NCI-H2081 (cell line): Measurements from ENCODE around the gene CEP83.
"Not testable (repeated sequence)": the region's sequence is repeated elsewhere in the genome, so short reads cannot be mapped to it uniquely, and the experiment has no call there.

Experiments used
- DNase-seq, 2 experiments: peaks; one replicate each; lab custom pipeline; 2025; lab: John Stamatoyannopoulos, UW

The CEP83 gene

GRCh38 chr12:94380507-94380906, 79.2 kb downstream of the CEP83 start:
- DNase-seq = no peak

GRCh38 chr12:94379479-94380113, 80.1 kb downstream of the CEP83 start:
- DNase-seq = no peak

GRCh38 chr12:94377599-94377998, 82.1 kb downstream of the CEP83 start:
- no peak for DNase-seq

GRCh38 chr12:94374124-94374523, 85.5 kb downstream of the CEP83 start:
- DNase-seq = no peak

- DNase-seq = no peak
Measured at GRCh38 chr12:94372461-94372860, 87.2 kb downstream of the CEP83 start.

- DNase-seq = no peak
Measured at GRCh38 chr12:94362653-94363052, 97.0 kb downstream of the CEP83 start.

- DNase-seq = no peak
Measured at GRCh38 chr12:94359761-94360160, 99.9 kb downstream of the CEP83 start.

GRCh38 chr12:94353130-94353529, 106.5 kb downstream of the CEP83 start:
- no peak for DNase-seq

- DNase-seq = no peak
Measured at GRCh38 chr12:94340573-94340972, 119.1 kb downstream of the CEP83 start.

- DNase-seq = no peak
Measured at GRCh38 chr12:94338006-94338794, 121.5 kb downstream of the CEP83 start.

- no peak for DNase-seq
Measured at GRCh38 chr12:94336211-94336925, 123.3 kb downstream of the CEP83 start.

- no peak for DNase-seq
Measured at GRCh38 chr12:94333396-94333795, 126.3 kb downstream of the CEP83 start.

- DNase-seq = no peak
Measured at GRCh38 chr12:94329366-94329765, 130.3 kb downstream of the CEP83 start.

GRCh38 chr12:94327809-94328208, 131.9 kb downstream of the CEP83 start:
- DNase-seq = no peak

- DNase-seq = no peak
Measured at GRCh38 chr12:94326727-94327126, 132.9 kb downstream of the CEP83 start.

- DNase-seq = no peak
Measured at GRCh38 chr12:94326234-94326633, 133.4 kb downstream of the CEP83 start.

GRCh38 chr12:94322346-94322745, 137.3 kb downstream of the CEP83 start:
- DNase-seq = no peak

- DNase-seq = no peak
Measured at GRCh38 chr12:94320109-94320508, 139.6 kb downstream of the CEP83 start.

GRCh38 chr12:94318181-94318580, 141.5 kb downstream of the CEP83 start:
- DNase-seq = no peak

- not testable (repeated sequence) for DNase-seq
Measured at GRCh38 chr12:94316600-94316999, 143.1 kb downstream of the CEP83 start.

GRCh38 chr12:94312378-94312777, 147.3 kb downstream of the CEP83 start:
- DNase-seq = no peak

GRCh38 chr12:94309373-94309772, 150.3 kb downstream of the CEP83 start:
- no peak for DNase-seq

GRCh38 chr12:94308612-94309011, 151.1 kb downstream of the CEP83 start:
- DNase-seq = no peak
